Measurements from ENCODE around the gene SQSTM1. TPM values are rescaled to one million over a fixed set of nuclear protein-coding genes. Genes with fewer than 3 reads are reported as not detected.

SQSTM1 gene
- total and polyA plus RNA-seq, 2 experiments from 2014 or later: 211 to 265 TPM

GRCh38 chr5:179858586-179859427, 38.1 kb downstream of the SQSTM1 start, which contains the start of gene MRNIP:
Gene MRNIP (minus strand): TSS chr5:179858817. CDS start chr5:179858796, 21 bp downstream.
- peaks cover 41% of the 10 kb centered on the region for H3K79me2 ChIP-seq (ENCODE audit: insufficient read depth)
- H4K20me1 ChIP-seq (ENCODE audit: insufficient read depth): no peaks in the 10 kb centered on the region
- H3K4me1 ChIP-seq (ENCODE audit: insufficient read depth): peaks cover 9% of the 10 kb centered on the region
- H3K9me2 ChIP-seq (ENCODE audit: insufficient read depth): no peaks in the 10 kb centered on the region
- no peaks in the 10 kb centered on the region for H3K27me3 ChIP-seq (replicated peaks; ENCODE audit: insufficient read depth)
- H3K36me3 ChIP-seq (ENCODE audit: low read depth): no peaks in the 10 kb centered on the region; the same call in 1 of the 2 replicates
- no peaks in the 10 kb centered on the region for H3K9me3 ChIP-seq (ENCODE audit: low read depth)
- in situ Hi-C loops (cut with MboI): no loop called here
- H3K4me3 ChIP-seq: peak within 1 kb of the TSS; percentile 84
- WGBS, 2 experiments (ENCODE audit: low coverage in 1 of 2, low lambda C conversion rate in 2 of 2, missing lambda C conversion rate in 2 of 2): 0 to 1% methylated on average over 72 to 89 of the region's 90 CpGs
- peak within 1 kb of the TSS; percentile 85 for H3K9ac ChIP-seq
- TF ChIP-seq EZH2phosphoT487 (IDR thresholded peaks at IDR 0.05; ENCODE audit: insufficient read depth, low read depth) (no peak), EZH2 (IDR thresholded peaks at IDR 0.05; ENCODE audit: insufficient read depth, poor library complexity, severe bottlenecking) (no peak)
- H3F3A ChIP-seq (ENCODE audit: insufficient read depth): peaks cover 29% of the 10 kb centered on the region
- peak within 1 kb of the TSS; percentile 65 for H3K27ac ChIP-seq
- H2AFZ ChIP-seq: peak within 1 kb of the TSS; percentile 91
- DNase-seq: peak; percentile 99
- H3K4me2 ChIP-seq (ENCODE audit: unreplicated experiment): peak within 1 kb of the TSS; percentile 84

GRCh38 chr5:179860301-179860700, 39.6 kb downstream of the SQSTM1 start:
- Histone ChIP-seq H3K9ac (peak overlapping the region; percentile 85; the same call in 1 of the 2 replicates), H3K36me3 (ENCODE audit: low read depth) (no peaks in the 10 kb centered on the region), H3K4me1 (ENCODE audit: insufficient read depth) (peaks cover 9% of the 10 kb centered on the region), H3K27ac (peak overlapping the region; percentile 65), H3K27me3 (replicated peaks; ENCODE audit: insufficient read depth) (no peaks in the 10 kb centered on the region), H3K4me3 (peak overlapping the region; percentile 84), H3F3A (ENCODE audit: insufficient read depth) (peaks cover 29% of the 10 kb centered on the region), H3K9me2 (ENCODE audit: insufficient read depth) (no peaks in the 10 kb centered on the region), H4K20me1 (ENCODE audit: insufficient read depth) (no peaks in the 10 kb centered on the region), H3K9me3 (ENCODE audit: low read depth) (no peaks in the 10 kb centered on the region), H2AFZ (no peak overlapping the region; the same call in 1 of the 2 replicates), H3K79me2 (ENCODE audit: insufficient read depth) (peaks cover 27% of the 10 kb centered on the region), H3K4me2 (ENCODE audit: unreplicated experiment) (peak overlapping the region; percentile 80)
- 34 to 42% methylated on average over 11 of the region's 11 CpGs for WGBS, 2 experiments (ENCODE audit: low coverage in 1 of 2, low lambda C conversion rate in 2 of 2, missing lambda C conversion rate in 2 of 2)
- in situ Hi-C loops (cut with MboI): no loop called here
- DNase-seq: peak; percentile 22
- no peak for TF ChIP-seq EZH2phosphoT487 (IDR thresholded peaks at IDR 0.05; ENCODE audit: insufficient read depth, low read depth)
- no peak for TF ChIP-seq EZH2 (IDR thresholded peaks at IDR 0.05; ENCODE audit: insufficient read depth, poor library complexity, severe bottlenecking)

GRCh38 chr5:179862296-179862695, 41.6 kb downstream of the SQSTM1 start:
- Histone ChIP-seq H3K36me3 (ENCODE audit: low read depth) (no peaks in the 10 kb centered on the region), H3F3A (ENCODE audit: insufficient read depth) (peaks cover 29% of the 10 kb centered on the region), H4K20me1 (ENCODE audit: insufficient read depth) (no peaks in the 10 kb centered on the region), H3K27ac (no peak overlapping the region), H3K4me2 (ENCODE audit: unreplicated experiment) (no peak overlapping the region), H3K4me3 (no peak overlapping the region), H3K27me3 (replicated peaks; ENCODE audit: insufficient read depth) (no peaks in the 10 kb centered on the region), H3K9ac (no peak overlapping the region), H3K9me2 (ENCODE audit: insufficient read depth) (no peaks in the 10 kb centered on the region), H3K4me1 (ENCODE audit: insufficient read depth) (peaks cover 9% of the 10 kb centered on the region), H2AFZ (no peak overlapping the region), H3K79me2 (ENCODE audit: insufficient read depth) (peaks cover 9% of the 10 kb centered on the region), H3K9me3 (ENCODE audit: low read depth) (no peaks in the 10 kb centered on the region)
- WGBS, 2 experiments (ENCODE audit: low coverage in 1 of 2, low lambda C conversion rate in 2 of 2, missing lambda C conversion rate in 2 of 2): 89 to 96% methylated on average over 2 of the region's 2 CpGs
- no peak for TF ChIP-seq EZH2phosphoT487 (IDR thresholded peaks at IDR 0.05; ENCODE audit: insufficient read depth, low read depth)
- TF ChIP-seq EZH2 (IDR thresholded peaks at IDR 0.05; ENCODE audit: insufficient read depth, poor library complexity, severe bottlenecking): no peak
- in situ Hi-C loops (cut with MboI): no loop called here
- DNase-seq: no peak

- Histone ChIP-seq H4K20me1 (ENCODE audit: insufficient read depth) (no peaks in the 10 kb centered on the region), H3K9ac (no peak overlapping the region), H3K4me1 (ENCODE audit: insufficient read depth) (peaks cover 9% of the 10 kb centered on the region; the same call in 1 of the 2 replicates), H3K9me2 (ENCODE audit: insufficient read depth) (no peaks in the 10 kb centered on the region), H3K27ac (no peak overlapping the region), H2AFZ (no peak overlapping the region), H3K27me3 (replicated peaks; ENCODE audit: insufficient read depth) (no peaks in the 10 kb centered on the region), H3K9me3 (ENCODE audit: low read depth) (no peaks in the 10 kb centered on the region), H3K36me3 (ENCODE audit: low read depth) (no peaks in the 10 kb centered on the region), H3K4me2 (ENCODE audit: unreplicated experiment) (no peak overlapping the region), H3K79me2 (ENCODE audit: insufficient read depth) (peaks cover 3% of the 10 kb centered on the region), H3K4me3 (no peak overlapping the region), H3F3A (ENCODE audit: insufficient read depth) (peaks cover 29% of the 10 kb centered on the region)
- in situ Hi-C loops (cut with MboI): no loop called here
- DNase-seq: no peak
- 92 to 96% methylated on average over 9 of the region's 9 CpGs for WGBS, 2 experiments (ENCODE audit: low coverage in 1 of 2, low lambda C conversion rate in 2 of 2, missing lambda C conversion rate in 2 of 2)
- TF ChIP-seq EZH2phosphoT487 (IDR thresholded peaks at IDR 0.05; ENCODE audit: insufficient read depth, low read depth): no peak
- TF ChIP-seq EZH2 (IDR thresholded peaks at IDR 0.05; ENCODE audit: insufficient read depth, poor library complexity, severe bottlenecking): no peak
These were observed 42.2 kb downstream of the SQSTM1 start for GRCh38 chr5:179862891-179863290.

All from GM23248 (cell line).